ENCODE results near the gene MRPL34. TPM values are rescaled to one million over a fixed set of nuclear protein-coding genes. Genes with fewer than 3 reads are reported as not detected.
A peak's percentile ranks its signal among the peaks of the same experiment; 100 is the strongest.

MRPL34 gene
- total RNA-seq, 4 donors from 2014 or later: 42.7 to 89.5 (median 73.1) TPM

GRCh38 chr19:17327654-17328516 is 22.2 kb downstream of the MRPL34 start:
- Histone ChIP-seq H3K27ac (peak overlapping the region; percentile 35), H3K9me3 (no peaks in the 10 kb centered on the region), H3K4me3 (peak overlapping the region; percentile 55), H3K27me3 (peaks cover 13% of the 10 kb centered on the region), H3K36me3 (peaks cover 4% of the 10 kb centered on the region), H3K4me1 (peaks cover 48% of the 10 kb centered on the region)
- peak in 1 of 2 donors; percentile 80 for DNase-seq (ENCODE audit: low spot score in 2 of 2)
- WGBS: 38% methylated on average over 11 of the region's 64 CpGs
- TF ChIP-seq EP300 (IDR thresholded peaks at IDR 0.05) (no peak), POLR2AphosphoS5 (IDR thresholded peaks at IDR 0.05) (peak in 1 of 3 donors; percentile 9), POLR2A (IDR thresholded peaks at IDR 0.05) (no peak), CTCF (IDR thresholded peaks at IDR 0.05) (peak in 1 of 2 donors; percentile 37)

GRCh38 chr19:17328517-17329365 is 23.1 kb downstream of the MRPL34 start:
- Histone ChIP-seq H3K27ac (peak overlapping the region; percentile 35), H3K27me3 (peaks cover 13% of the 10 kb centered on the region), H3K4me1 (peaks cover 49% of the 10 kb centered on the region), H3K4me3 (peak overlapping the region; percentile 55), H3K36me3 (peaks cover 4% of the 10 kb centered on the region), H3K9me3 (no peaks in the 10 kb centered on the region)
- WGBS: 37% methylated on average over 43 of the region's 94 CpGs
- TF ChIP-seq CTCF (IDR thresholded peaks at IDR 0.05) (no peak), POLR2AphosphoS5 (IDR thresholded peaks at IDR 0.05) (no peak), POLR2A (IDR thresholded peaks at IDR 0.05) (no peak), EP300 (IDR thresholded peaks at IDR 0.05) (no peak)
- DNase-seq (ENCODE audit: low spot score in 2 of 2): no peak

GRCh38 chr19:17329366-17330261 is 23.9 kb downstream of the MRPL34 start:
- TF ChIP-seq CTCF (IDR thresholded peaks at IDR 0.05) (no peak), POLR2AphosphoS5 (IDR thresholded peaks at IDR 0.05) (no peak), EP300 (IDR thresholded peaks at IDR 0.05) (no peak), POLR2A (IDR thresholded peaks at IDR 0.05) (no peak)
- no peak for DNase-seq (ENCODE audit: low spot score in 2 of 2)

GRCh38 chr19:17330262-17331044 is 24.8 kb downstream of the MRPL34 start:
- WGBS: 97% methylated on average over 13 of the region's 24 CpGs
- TF ChIP-seq CTCF (IDR thresholded peaks at IDR 0.05) (no peak), POLR2AphosphoS5 (IDR thresholded peaks at IDR 0.05) (no peak), EP300 (IDR thresholded peaks at IDR 0.05) (no peak), POLR2A (IDR thresholded peaks at IDR 0.05) (no peak)
- Histone ChIP-seq H3K27ac (no peak overlapping the region), H3K27me3 (peaks cover 13% of the 10 kb centered on the region), H3K4me1 (peaks cover 55% of the 10 kb centered on the region), H3K4me3 (no peak overlapping the region), H3K9me3 (no peaks in the 10 kb centered on the region), H3K36me3 (no peaks in the 10 kb centered on the region)
- DNase-seq (ENCODE audit: low spot score in 2 of 2): no peak

More at GRCh38 chr19:17329366-17330261, 23.9 kb downstream of the MRPL34 start:
- Histone ChIP-seq H3K27me3 (peaks cover 13% of the 10 kb centered on the region), H3K36me3 (peaks cover 4% of the 10 kb centered on the region), H3K4me3 (peak overlapping the region; percentile 55), H3K27ac (no peak overlapping the region), H3K4me1 (peaks cover 49% of the 10 kb centered on the region), H3K9me3 (no peaks in the 10 kb centered on the region)
- WGBS: 62% methylated on average over 46 of the region's 51 CpGs
